ENCODE measurements around the gene ROBO1. TPM values are rescaled to one million over a fixed set of nuclear protein-coding genes. Genes with fewer than 3 reads are reported as not detected.

Gene ROBO1
- total RNA-seq, 4 donors from 2014 or later, result 25.0 to 42.6 (median 35.7) TPM

DNA sequence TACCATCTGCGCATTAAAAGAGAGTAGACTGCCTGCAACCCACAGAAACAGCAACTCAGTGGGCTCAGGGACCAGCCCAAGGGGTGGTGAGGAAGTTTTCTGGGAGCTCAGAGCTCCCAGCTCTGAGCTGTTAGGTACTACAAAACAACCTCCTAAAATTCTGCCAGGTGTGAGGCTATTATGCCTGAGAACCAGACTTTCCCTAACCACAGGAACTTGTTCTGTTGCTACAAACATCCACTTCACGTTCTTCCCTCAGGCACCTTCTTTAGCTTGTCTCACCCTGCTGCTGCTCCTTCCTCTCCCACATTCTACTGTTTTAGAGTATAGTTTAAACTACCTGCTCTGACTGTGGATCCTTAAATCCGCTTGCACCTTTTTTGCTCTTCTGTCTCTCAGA, 399.4 kb downstream of the ROBO1 start:
- intact Hi-C loops (cut with DNase I), result loop anchor here (10.0 kb wide), 1 partner anchor 284 kb away; no protein-coding TSS in a partner anchor
- DNase-seq, result no peak
- WGBS, 2 donors, result 39 to 43% methylated on average over 3 of the region's 3 CpGs

DNA sequence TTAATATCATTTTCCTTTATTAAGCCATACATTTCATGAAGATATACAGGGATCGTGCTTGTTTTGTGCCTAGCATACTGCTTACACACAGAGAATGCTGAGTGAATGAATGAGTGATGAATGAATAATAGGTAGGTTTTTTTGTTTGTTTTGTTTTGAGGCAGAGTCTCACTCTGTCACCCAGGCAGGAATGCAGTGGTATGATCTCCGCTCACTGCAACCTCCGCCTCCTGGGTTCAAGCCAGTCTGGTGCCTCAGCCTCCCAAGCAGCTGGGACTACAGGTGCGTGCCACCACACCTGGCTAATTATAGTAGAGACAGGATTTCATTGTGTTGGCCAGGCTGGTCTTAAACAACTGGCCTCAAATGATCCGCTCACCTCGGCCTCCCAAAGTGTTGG, 400.0 kb downstream of the ROBO1 start:
- peaks cover 0 to 16% (median 9%) of the 10 kb centered on the region in 3 donors for H3K4me1 ChIP-seq
- WGBS, 2 donors, result 75 to 86% methylated on average over 4 of the region's 6 CpGs
- intact Hi-C loops (cut with DNase I), result loop anchor here (10.0 kb wide), 1 partner anchor 283 kb away; no protein-coding TSS in a partner anchor
- H3K4me3 ChIP-seq, result no peak overlapping the region
- H3K27me3 ChIP-seq, result no peaks in the 10 kb centered on the region
- TF ChIP-seq POLR2A (IDR thresholded peaks at IDR 0.05), result no peak
- TF ChIP-seq, protein P1, sequence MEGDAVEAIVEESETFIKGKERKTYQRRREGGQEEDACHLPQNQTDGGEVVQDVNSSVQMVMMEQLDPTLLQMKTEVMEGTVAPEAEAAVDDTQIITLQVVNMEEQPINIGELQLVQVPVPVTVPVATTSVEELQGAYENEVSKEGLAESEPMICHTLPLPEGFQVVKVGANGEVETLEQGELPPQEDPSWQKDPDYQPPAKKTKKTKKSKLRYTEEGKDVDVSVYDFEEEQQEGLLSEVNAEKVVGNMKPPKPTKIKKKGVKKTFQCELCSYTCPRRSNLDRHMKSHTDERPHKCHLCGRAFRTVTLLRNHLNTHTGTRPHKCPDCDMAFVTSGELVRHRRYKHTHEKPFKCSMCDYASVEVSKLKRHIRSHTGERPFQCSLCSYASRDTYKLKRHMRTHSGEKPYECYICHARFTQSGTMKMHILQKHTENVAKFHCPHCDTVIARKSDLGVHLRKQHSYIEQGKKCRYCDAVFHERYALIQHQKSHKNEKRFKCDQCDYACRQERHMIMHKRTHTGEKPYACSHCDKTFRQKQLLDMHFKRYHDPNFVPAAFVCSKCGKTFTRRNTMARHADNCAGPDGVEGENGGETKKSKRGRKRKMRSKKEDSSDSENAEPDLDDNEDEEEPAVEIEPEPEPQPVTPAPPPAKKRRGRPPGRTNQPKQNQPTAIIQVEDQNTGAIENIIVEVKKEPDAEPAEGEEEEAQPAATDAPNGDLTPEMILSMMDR (IDR thresholded peaks at IDR 0.05), result no peak
- no peaks in the 10 kb centered on the region for H3K9me3 ChIP-seq
- H3K27ac ChIP-seq, result no peak overlapping the region
- no peak for DNase-seq
- no peaks in the 10 kb centered on the region for H3K36me3 ChIP-seq

More for the DNA sequence above, 399.4 kb downstream of the ROBO1 start:
- H3K4me3 ChIP-seq, result no peak overlapping the region
- peaks cover 0 to 16% (median 9%) of the 10 kb centered on the region in 3 donors for H3K4me1 ChIP-seq
- no peaks in the 10 kb centered on the region for H3K36me3 ChIP-seq
- no peak overlapping the region for H3K27ac ChIP-seq
- H3K27me3 ChIP-seq, result no peaks in the 10 kb centered on the region
- TF ChIP-seq, protein P1 (IDR thresholded peaks at IDR 0.05), result no peak
- TF ChIP-seq POLR2A (IDR thresholded peaks at IDR 0.05), result no peak
- H3K9me3 ChIP-seq, result no peaks in the 10 kb centered on the region

DNA sequence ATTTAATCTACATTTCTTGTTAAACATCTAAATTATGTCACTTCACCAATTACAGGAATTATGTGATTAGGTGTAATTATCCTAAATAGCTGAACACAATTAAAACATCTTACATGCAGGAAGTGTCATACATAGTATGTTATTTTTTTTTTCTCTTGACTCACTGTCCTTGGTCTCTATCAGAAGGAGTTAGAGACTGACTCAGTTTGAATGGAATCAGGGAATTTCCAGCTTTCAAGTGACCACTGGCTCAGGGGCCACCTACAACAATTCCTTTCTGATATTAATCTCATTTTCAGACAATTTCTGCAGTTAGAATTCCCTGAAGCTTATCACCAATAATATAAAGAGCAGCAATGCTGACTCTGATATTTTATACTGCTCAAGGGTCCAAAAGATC, 400.7 kb downstream of the ROBO1 start:
- Histone ChIP-seq H3K4me1 (peaks cover 0 to 16% (median 9%) of the 10 kb centered on the region in 3 donors), H3K36me3 (no peaks in the 10 kb centered on the region), H3K4me3 (no peak overlapping the region), H3K27ac (no peak overlapping the region), H3K9me3 (no peaks in the 10 kb centered on the region), H3K27me3 (no peaks in the 10 kb centered on the region)
- intact Hi-C loops (cut with DNase I), result loop anchor here (10.0 kb wide), 1 partner anchor 282 kb away; no protein-coding TSS in a partner anchor
- no peak for DNase-seq
- no peak for TF ChIP-seq POLR2A (IDR thresholded peaks at IDR 0.05)
- TF ChIP-seq, protein P1 (IDR thresholded peaks at IDR 0.05), result no peak

DNA sequence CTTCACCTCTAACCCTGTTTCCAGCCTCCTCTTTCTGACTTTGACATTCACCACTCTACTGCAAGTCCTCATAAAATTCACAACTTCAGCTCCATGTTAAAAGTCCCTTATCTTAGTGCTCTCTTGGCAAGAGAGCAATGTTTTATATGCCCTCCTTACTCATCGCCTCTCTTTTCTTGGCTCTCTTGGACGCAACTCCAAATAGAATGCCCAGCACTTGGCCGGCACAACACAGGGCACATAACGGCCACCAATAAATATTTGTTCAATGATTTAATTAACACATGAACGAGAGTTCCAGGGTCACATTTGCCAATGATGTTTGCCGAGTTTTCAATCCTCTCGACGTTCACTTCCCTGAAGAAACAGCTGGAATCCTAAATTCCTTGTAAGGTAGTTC, 401.4 kb downstream of the ROBO1 start:
- no peak overlapping the region for H3K27ac ChIP-seq
- 74 to 85% methylated on average over 8 of the region's 8 CpGs for WGBS, 2 donors
- no peak overlapping the region for H3K4me3 ChIP-seq
- DNase-seq, result no peak
- no peak for TF ChIP-seq POLR2A (IDR thresholded peaks at IDR 0.05)
- TF ChIP-seq, protein P1 (IDR thresholded peaks at IDR 0.05), result no peak
- intact Hi-C loops (cut with DNase I), result loop anchor here (10.0 kb wide), 1 partner anchor 282 kb away; no protein-coding TSS in a partner anchor
- no peaks in the 10 kb centered on the region for H3K27me3 ChIP-seq
- H3K9me3 ChIP-seq, result no peaks in the 10 kb centered on the region
- peaks cover 0 to 22% (median 9%) of the 10 kb centered on the region in 3 donors for H3K4me1 ChIP-seq
- no peaks in the 10 kb centered on the region for H3K36me3 ChIP-seq

DNA sequence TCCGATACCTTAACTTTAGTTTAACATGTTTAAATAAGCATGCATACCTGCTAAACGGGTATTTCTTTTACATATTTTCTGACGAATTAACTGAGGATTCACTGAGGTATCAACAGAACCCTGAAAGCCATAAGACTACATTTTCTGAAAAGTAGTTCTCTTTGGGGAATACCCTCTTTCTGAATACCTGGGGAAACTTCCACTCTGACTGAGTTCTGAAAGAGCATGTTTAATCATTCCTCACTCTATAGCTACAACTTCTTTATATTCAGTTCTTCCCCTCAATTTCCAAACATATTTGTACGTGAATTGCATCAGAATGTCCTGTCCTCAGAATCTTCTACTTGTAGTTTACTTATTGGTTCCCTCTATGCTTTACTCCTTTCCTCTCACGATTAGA, 403.0 kb downstream of the ROBO1 start:
- Histone ChIP-seq H3K4me3 (no peak overlapping the region), H3K4me1 (peaks cover 0 to 22% (median 9%) of the 10 kb centered on the region in 3 donors), H3K27me3 (no peaks in the 10 kb centered on the region), H3K27ac (no peak overlapping the region), H3K9me3 (no peaks in the 10 kb centered on the region), H3K36me3 (no peaks in the 10 kb centered on the region)
- WGBS, 2 donors, result 57 to 68% methylated on average over 5 of the region's 5 CpGs
- intact Hi-C loops (cut with DNase I), result loop anchor here (10.0 kb wide), 1 partner anchor 280 kb away; no protein-coding TSS in a partner anchor
- DNase-seq, result no peak
- TF ChIP-seq POLR2A (IDR thresholded peaks at IDR 0.05), result no peak
- TF ChIP-seq, protein P1 (IDR thresholded peaks at IDR 0.05), result no peak
